Measurements from ENCODE around the gene NOP16. TPM values are rescaled to one million over a fixed set of nuclear protein-coding genes. Genes with fewer than 3 reads are reported as not detected.

The NOP16 gene
- total and polyA plus RNA-seq, 4 donors = 9.7 to 19.2 (median 13.7) TPM

Small RNA genes lying within 50 kb of the gene (microRNA-seq; reads per million reads assigned to microRNA genes)
- gene MIR1271 = 8.0 to 11.3 reads per million in 2 donors

Other genes starting within 250 kb of the NOP16 start
- 10 to 100 TPM; 13.7 to 19.7 TPM for gene SIMC1, start 150.2 kb downstream of the NOP16 start, total RNA-seq
- gene SIMC1, start 150.2 kb downstream of the NOP16 start, polyA plus RNA-seq = 1 to 10 TPM; 2.6 to 4.6 TPM
- gene KIAA1191, start 26.8 kb downstream of the NOP16 start, total RNA-seq = 10 to 100 TPM; 77.7 to 78.4 TPM
- 10 to 100 TPM; 57.2 to 78.0 TPM for gene KIAA1191, start 26.8 kb downstream of the NOP16 start, polyA plus RNA-seq
- gene ARL10, start 23.1 kb downstream of the NOP16 start, total RNA-seq = 10 to 100 TPM; 13.3 to 32.4 TPM
- 1 to 10 TPM; 1.1 to 8.3 TPM for gene ARL10, start 23.1 kb downstream of the NOP16 start, polyA plus RNA-seq
- 10 to 100 TPM; 46.8 to 60.9 TPM for gene HIGD2A, start 153 bp upstream of the NOP16 start, total RNA-seq
- 10 to 100 TPM; 69.2 to 75.5 TPM for gene HIGD2A, start 153 bp upstream of the NOP16 start, polyA plus RNA-seq
- 100 to 1,000 TPM in 1 of 2 donors, 10 to 100 TPM in 1; 86.7 to 124 TPM for gene CLTB, start 27.9 kb upstream of the NOP16 start, total RNA-seq
- 100 to 1,000 TPM; 143 to 160 TPM for gene CLTB, start 27.9 kb upstream of the NOP16 start, polyA plus RNA-seq
- gene FAF2, start 59.8 kb upstream of the NOP16 start, total RNA-seq = 10 to 100 TPM; 27.5 to 31.4 TPM
- 10 to 100 TPM in 1 of 2 donors, 1 to 10 TPM in 1; 5.0 to 10.3 TPM for gene FAF2, start 59.8 kb upstream of the NOP16 start, polyA plus RNA-seq
- 10 to 100 TPM; 23.2 to 40.6 TPM for gene RNF44, start 148.8 kb upstream of the NOP16 start, total RNA-seq
- 10 to 100 TPM in 1 of 2 donors, 1 to 10 TPM in 1; 8.5 to 13.4 TPM for gene RNF44, start 148.8 kb upstream of the NOP16 start, polyA plus RNA-seq
- not detected for gene CDHR2, start 160.7 kb upstream of the NOP16 start, total RNA-seq
- gene CDHR2, start 160.7 kb upstream of the NOP16 start, polyA plus RNA-seq = 10 to 100 TPM in 1 of 2 donors, under 1 TPM in 1; 0.08 to 21.5 TPM
- gene GPRIN1, start 221.6 kb upstream of the NOP16 start, total RNA-seq = under 1 TPM; 0.81 to 0.87 TPM
- gene GPRIN1, start 221.6 kb upstream of the NOP16 start, polyA plus RNA-seq = under 1 TPM; 0.15 to 0.50 TPM
- not detected for gene SNCB, start 241.9 kb upstream of the NOP16 start, total RNA-seq
- gene SNCB, start 241.9 kb upstream of the NOP16 start, polyA plus RNA-seq = not detected
- gene EIF4E1B, start 242.1 kb upstream of the NOP16 start, total RNA-seq = not detected
- gene EIF4E1B, start 242.1 kb upstream of the NOP16 start, polyA plus RNA-seq = not detected